Bronchus fibroblast of lung (primary cell): ENCODE data around the gene KTI12. TPM values are rescaled to one million over a fixed set of nuclear protein-coding genes. Genes with fewer than 3 reads are reported as not detected.

ENCODE experiments used
- total RNA-seq: library from RNA; depleted of rRNA; stranded (reverse); fragments of >200 nt; gene quantifications from 2 replicates; pipeline ENCODE4 v1.2.3, GENCODE V29; 2015

Gene KTI12, protein sequence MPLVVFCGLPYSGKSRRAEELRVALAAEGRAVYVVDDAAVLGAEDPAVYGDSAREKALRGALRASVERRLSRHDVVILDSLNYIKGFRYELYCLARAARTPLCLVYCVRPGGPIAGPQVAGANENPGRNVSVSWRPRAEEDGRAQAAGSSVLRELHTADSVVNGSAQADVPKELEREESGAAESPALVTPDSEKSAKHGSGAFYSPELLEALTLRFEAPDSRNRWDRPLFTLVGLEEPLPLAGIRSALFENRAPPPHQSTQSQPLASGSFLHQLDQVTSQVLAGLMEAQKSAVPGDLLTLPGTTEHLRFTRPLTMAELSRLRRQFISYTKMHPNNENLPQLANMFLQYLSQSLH
- total RNA-seq, result 9.8 and 12.6 TPM in 2 replicates

GRCh38 chr1:52033190-52034049 lies at the start of gene KTI12:
TSS of gene KTI12 (minus strand) at chr1:52033810. CDS start at chr1:52033761, 49 bp downstream.

GRCh38 chr1:52056163-52056936 lies 22.7 kb upstream of the KTI12 start, which contains the start of gene BTF3L4:
TSS of gene BTF3L4 (plus strand) at chr1:52056295. CDS start at chr1:52059848, 3,553 bp downstream.

DNA sequence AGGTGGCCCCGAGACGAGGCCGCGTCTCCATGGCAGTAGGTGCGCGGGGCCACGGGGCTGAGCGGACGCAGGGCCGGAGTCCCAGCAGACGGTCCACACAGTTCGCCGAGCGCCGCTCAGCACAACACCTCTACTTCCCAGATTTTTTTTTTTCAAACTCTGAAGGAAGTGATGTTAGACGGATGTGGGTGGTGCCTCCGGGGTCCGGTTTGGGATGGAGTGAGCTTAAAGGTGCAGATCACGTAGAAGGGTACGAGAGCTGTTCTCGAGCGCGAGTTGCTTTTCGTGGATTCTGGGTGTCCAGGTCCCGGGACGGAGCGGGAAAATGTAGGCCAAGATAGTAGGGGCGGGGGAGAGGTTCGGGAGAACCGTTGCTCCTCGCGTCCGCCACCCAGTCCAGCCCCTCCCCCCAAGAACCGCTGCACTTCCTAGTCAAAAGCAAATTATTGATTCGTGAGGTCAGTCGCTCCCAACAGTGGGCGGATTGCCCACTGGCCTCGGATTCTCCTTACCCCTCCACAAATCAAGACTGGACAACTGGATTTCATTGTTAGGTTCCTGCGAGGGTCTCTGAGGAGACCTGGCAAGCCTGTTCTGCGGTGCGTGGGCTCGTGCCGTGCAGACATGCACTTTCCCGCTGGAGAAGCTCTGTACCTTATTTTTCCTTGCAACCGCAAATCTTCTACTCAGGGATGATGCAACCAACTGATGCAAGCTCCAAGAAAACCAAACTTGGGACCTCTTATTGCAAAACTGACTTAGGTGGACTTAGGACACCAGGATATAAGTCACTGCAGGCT lies 21.7 kb upstream of the KTI12 start, which contains the start of gene TXNDC12:
TXNDC12 (minus strand) TSS at position 126 of the 800 bp plus-strand sequence; CDS start at position 31, 95 bp downstream.

DNA sequence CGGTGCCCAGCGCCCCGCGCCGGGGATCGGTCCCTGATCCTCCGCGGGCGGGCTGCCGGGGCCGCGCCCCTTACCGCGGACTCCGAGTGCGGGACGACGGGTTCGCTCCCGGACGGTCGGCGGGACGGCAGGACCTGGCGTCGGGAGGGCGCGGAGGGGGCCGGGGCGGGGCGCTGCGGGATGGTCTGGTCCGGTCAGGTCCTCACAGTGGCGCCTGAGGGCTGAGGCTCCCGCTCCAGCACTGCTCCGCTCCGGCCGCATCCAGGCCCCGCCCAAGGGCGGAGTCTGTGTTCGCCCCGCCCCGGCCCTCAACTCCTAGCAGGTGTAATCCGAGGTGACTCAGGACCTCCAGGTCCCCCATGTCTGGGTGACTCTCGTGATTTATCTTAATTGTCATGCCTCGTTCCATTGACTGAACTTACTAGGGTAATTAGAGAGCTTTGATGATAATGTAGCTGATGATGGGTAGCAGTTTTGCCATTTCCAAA lies 43.1 kb downstream of the KTI12 start, which contains the start of gene RAB3B:
RAB3B (minus strand) TSS at position 223 of the 488 bp plus-strand sequence. CDS start 13,583 bp downstream, outside the sequence.

Other genes starting within 250 kb of the KTI12 start
- 71.9 and 73.0 TPM in 2 replicates for gene NRDC, start 155.1 kb downstream of the KTI12 start, total RNA-seq
- gene RAB3B, start 43.1 kb downstream of the KTI12 start, total RNA-seq, result 15.2 and 16.8 TPM in 2 replicates
- gene TXNDC12, start 21.4 kb upstream of the KTI12 start, total RNA-seq, result 47.1 and 50.8 TPM in 2 replicates
- gene BTF3L4, start 22.5 kb upstream of the KTI12 start, total RNA-seq, result 47.7 and 48.6 TPM in 2 replicates
- gene ZFYVE9, start 108.3 kb upstream of the KTI12 start, total RNA-seq, result 12.5 and 13.4 TPM in 2 replicates